Upper lobe of left lung (tissue), 4 donors: Measurements from ENCODE around the gene PRKAB1.

Source experiments
- POLR2A ChIP-seq, 4 donors: fragments of 450-650 bp; IDR thresholded peaks; one replicate each; pipeline ENCODE4 v1.5.1; 2016 to 2017; ENCODE audit warnings: antibody characterized with exemption in 4 of 4, mild to moderate bottlenecking in 2 of 4
- POLR2AphosphoS5 ChIP-seq, 2 donors: sonication (generic); formaldehyde crosslinking; IDR thresholded peaks; one replicate each; pipeline ENCODE4 v1.5.1; 2017; ENCODE audit warnings: antibody characterized with exemption in 2 of 2
- TF ChIP-seq, protein P1 (sequence below), 6 experiments: fragments of 450-650 bp in 4 of 6; fragments of 200-600 bp in 2 of 6; sonication (generic) in 2 of 6; IDR thresholded peaks; one replicate each; pipeline ENCODE4 v1.5.1; 2016 to 2019; ENCODE audit warnings: antibody characterized with exemption in 6 of 6

DNA sequence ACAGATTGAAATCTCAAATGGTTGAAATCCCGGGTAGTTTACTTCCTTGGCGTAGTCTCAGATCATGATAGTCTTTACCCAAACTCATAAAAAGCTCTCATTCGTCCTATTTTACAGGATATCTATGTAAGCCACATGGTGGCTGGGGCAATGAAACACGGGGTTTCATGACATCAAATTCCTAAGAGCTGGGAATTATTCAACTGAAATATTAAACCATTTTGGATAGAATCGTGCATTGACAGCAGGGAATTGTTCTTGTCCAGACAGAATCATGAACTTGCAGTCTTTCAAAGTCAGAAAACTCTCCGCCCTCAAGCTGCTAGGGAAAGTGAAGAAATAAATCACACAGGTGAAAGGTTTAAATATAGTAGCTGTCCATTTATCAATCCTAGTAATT lies 33.2 kb upstream of the PRKAB1 start:
- TF ChIP-seq, protein P1, sequence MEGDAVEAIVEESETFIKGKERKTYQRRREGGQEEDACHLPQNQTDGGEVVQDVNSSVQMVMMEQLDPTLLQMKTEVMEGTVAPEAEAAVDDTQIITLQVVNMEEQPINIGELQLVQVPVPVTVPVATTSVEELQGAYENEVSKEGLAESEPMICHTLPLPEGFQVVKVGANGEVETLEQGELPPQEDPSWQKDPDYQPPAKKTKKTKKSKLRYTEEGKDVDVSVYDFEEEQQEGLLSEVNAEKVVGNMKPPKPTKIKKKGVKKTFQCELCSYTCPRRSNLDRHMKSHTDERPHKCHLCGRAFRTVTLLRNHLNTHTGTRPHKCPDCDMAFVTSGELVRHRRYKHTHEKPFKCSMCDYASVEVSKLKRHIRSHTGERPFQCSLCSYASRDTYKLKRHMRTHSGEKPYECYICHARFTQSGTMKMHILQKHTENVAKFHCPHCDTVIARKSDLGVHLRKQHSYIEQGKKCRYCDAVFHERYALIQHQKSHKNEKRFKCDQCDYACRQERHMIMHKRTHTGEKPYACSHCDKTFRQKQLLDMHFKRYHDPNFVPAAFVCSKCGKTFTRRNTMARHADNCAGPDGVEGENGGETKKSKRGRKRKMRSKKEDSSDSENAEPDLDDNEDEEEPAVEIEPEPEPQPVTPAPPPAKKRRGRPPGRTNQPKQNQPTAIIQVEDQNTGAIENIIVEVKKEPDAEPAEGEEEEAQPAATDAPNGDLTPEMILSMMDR (IDR thresholded peaks at IDR 0.05) = no peak
- no peak for TF ChIP-seq POLR2A (IDR thresholded peaks at IDR 0.05)
- TF ChIP-seq POLR2AphosphoS5 (IDR thresholded peaks at IDR 0.05) = no peak
